ENCODE data around the gene MBTPS1. TPM values are rescaled to one million over a fixed set of nuclear protein-coding genes. Genes with fewer than 3 reads are reported as not detected.

The MBTPS1 gene
- total and polyA plus RNA-seq, 4 donors = 45.5 to 130 (median 68.0) TPM

- Histone ChIP-seq H3K4me3 (no peak overlapping the region), H3K27ac (ENCODE audit: low read depth in 1 of 2, low read length in 1 of 2) (no peak overlapping the region), H3K27me3 (ENCODE audit: control insufficient read depth in 3 of 3, insufficient read depth in 3 of 3, low read length in 2 of 3) (peaks cover 0 to 4% (median 0%) of the 10 kb centered on the region in 3 donors), H3K9ac (ENCODE audit: insufficient read depth in 1 of 2, low read length in 2 of 2) (no peak overlapping the region), H3K4me1 (ENCODE audit: control insufficient read depth in 5 of 5, insufficient read depth in 5 of 5, low read length in 5 of 5) (peaks cover 0 to 4% (median 0%) of the 10 kb centered on the region in 5 donors), H3K36me3 (ENCODE audit: control insufficient read depth in 4 of 4, insufficient read depth in 4 of 4, low read length in 4 of 4) (no peaks in the 10 kb centered on the region), H3K9me3 (ENCODE audit: control insufficient read depth in 4 of 4, insufficient read depth in 3 of 4, low read length in 3 of 4) (peaks cover 0 to 7% (median 1%) of the 10 kb centered on the region in 4 donors)
- peak; percentile 19 to 50 (median 46) for DNase-seq
- 83 to 88% methylated on average over 42 of the region's 42 CpGs for WGBS, 2 donors
- no peak for TF ChIP-seq CTCF (IDR thresholded peaks at IDR 0.05; ENCODE audit: control extremely low read depth, extremely low read depth)
- ATAC-seq (ENCODE audit: insufficient read depth, low FRiP score) = no peak
Observed at GRCh38 chr16:84040823-84041820, 75.6 kb downstream of the MBTPS1 start.

GRCh38 chr16:84040226-84040822, 76.4 kb downstream of the MBTPS1 start:
- Histone ChIP-seq H3K9me3 (ENCODE audit: control insufficient read depth in 4 of 4, insufficient read depth in 3 of 4, low read length in 3 of 4) (peaks cover 0 to 9% (median 4%) of the 10 kb centered on the region in 4 donors), H3K9ac (ENCODE audit: insufficient read depth in 1 of 2, low read length in 2 of 2) (no peak overlapping the region), H3K36me3 (ENCODE audit: control insufficient read depth in 4 of 4, insufficient read depth in 4 of 4, low read length in 4 of 4) (no peaks in the 10 kb centered on the region), H3K4me1 (ENCODE audit: control insufficient read depth in 5 of 5, insufficient read depth in 5 of 5, low read length in 5 of 5) (peaks cover 0 to 4% (median 0%) of the 10 kb centered on the region in 5 donors), H3K27ac (ENCODE audit: low read depth in 1 of 2, low read length in 1 of 2) (no peak overlapping the region), H3K27me3 (ENCODE audit: control insufficient read depth in 3 of 3, insufficient read depth in 3 of 3, low read length in 2 of 3) (peaks cover 0 to 4% (median 0%) of the 10 kb centered on the region in 3 donors), H3K4me3 (no peak overlapping the region)
- no peak for ATAC-seq (ENCODE audit: insufficient read depth, low FRiP score)
- DNase-seq = no peak
- WGBS, 2 donors = 76 to 85% methylated on average over 14 of the region's 14 CpGs
- no peak for TF ChIP-seq CTCF (IDR thresholded peaks at IDR 0.05; ENCODE audit: control extremely low read depth, extremely low read depth)

GRCh38 chr16:84039696-84040095, 77.0 kb downstream of the MBTPS1 start:
- DNase-seq (no peak), ATAC-seq (ENCODE audit: insufficient read depth, low FRiP score) (no peak)
- H3K27ac ChIP-seq (ENCODE audit: low read depth in 1 of 2, low read length in 1 of 2) = no peak overlapping the region
- 94% methylated on average over 12 of the region's 12 CpGs for WGBS, 2 donors
- no peak overlapping the region for H3K9ac ChIP-seq (ENCODE audit: insufficient read depth in 1 of 2, low read length in 2 of 2)
- H3K9me3 ChIP-seq (ENCODE audit: control insufficient read depth in 4 of 4, insufficient read depth in 3 of 4, low read length in 3 of 4) = peaks cover 0 to 9% (median 4%) of the 10 kb centered on the region in 4 donors
- H3K36me3 ChIP-seq (ENCODE audit: control insufficient read depth in 4 of 4, insufficient read depth in 4 of 4, low read length in 4 of 4) = no peaks in the 10 kb centered on the region
- H3K27me3 ChIP-seq (ENCODE audit: control insufficient read depth in 3 of 3, insufficient read depth in 3 of 3, low read length in 2 of 3) = peaks cover 0 to 4% (median 0%) of the 10 kb centered on the region in 3 donors
- H3K4me3 ChIP-seq = no peak overlapping the region
- no peak for TF ChIP-seq CTCF (IDR thresholded peaks at IDR 0.05; ENCODE audit: control extremely low read depth, extremely low read depth)
- peaks cover 0 to 4% (median 0%) of the 10 kb centered on the region in 5 donors for H3K4me1 ChIP-seq (ENCODE audit: control insufficient read depth in 5 of 5, insufficient read depth in 5 of 5, low read length in 5 of 5)

Data from lung (tissue), 12 donors.